ENCODE results near the gene AQP7. TPM values are rescaled to one million over a fixed set of nuclear protein-coding genes. Genes with fewer than 3 reads are reported as not detected.
"Not testable (repeated sequence)": the region's sequence is repeated elsewhere in the genome, so short reads cannot be mapped to it uniquely, and the experiment has no call there.

The AQP7 gene
- total RNA-seq, 1 donor from 2014 or later, result not detected

GRCh38 chr9:33393581-33393980, 8.8 kb downstream of the AQP7 start:
- H3K27me3 ChIP-seq (ENCODE audit: control insufficient read depth, insufficient read depth, low read length), result peaks cover 5% of the 10 kb centered on the region
- TF ChIP-seq, protein P1, sequence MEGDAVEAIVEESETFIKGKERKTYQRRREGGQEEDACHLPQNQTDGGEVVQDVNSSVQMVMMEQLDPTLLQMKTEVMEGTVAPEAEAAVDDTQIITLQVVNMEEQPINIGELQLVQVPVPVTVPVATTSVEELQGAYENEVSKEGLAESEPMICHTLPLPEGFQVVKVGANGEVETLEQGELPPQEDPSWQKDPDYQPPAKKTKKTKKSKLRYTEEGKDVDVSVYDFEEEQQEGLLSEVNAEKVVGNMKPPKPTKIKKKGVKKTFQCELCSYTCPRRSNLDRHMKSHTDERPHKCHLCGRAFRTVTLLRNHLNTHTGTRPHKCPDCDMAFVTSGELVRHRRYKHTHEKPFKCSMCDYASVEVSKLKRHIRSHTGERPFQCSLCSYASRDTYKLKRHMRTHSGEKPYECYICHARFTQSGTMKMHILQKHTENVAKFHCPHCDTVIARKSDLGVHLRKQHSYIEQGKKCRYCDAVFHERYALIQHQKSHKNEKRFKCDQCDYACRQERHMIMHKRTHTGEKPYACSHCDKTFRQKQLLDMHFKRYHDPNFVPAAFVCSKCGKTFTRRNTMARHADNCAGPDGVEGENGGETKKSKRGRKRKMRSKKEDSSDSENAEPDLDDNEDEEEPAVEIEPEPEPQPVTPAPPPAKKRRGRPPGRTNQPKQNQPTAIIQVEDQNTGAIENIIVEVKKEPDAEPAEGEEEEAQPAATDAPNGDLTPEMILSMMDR (IDR thresholded peaks at IDR 0.05; ENCODE audit: insufficient read depth, low read length, severe bottlenecking), result no peak
- DNase-seq (ENCODE audit: low read depth) (no peak), FAIRE-seq (no peak)
- no peak overlapping the region for H3K4me3 ChIP-seq (ENCODE audit: low read depth, low read length)
- H3K36me3 ChIP-seq (ENCODE audit: control insufficient read depth, insufficient read depth, low read length), result no peaks in the 10 kb centered on the region

DNA sequence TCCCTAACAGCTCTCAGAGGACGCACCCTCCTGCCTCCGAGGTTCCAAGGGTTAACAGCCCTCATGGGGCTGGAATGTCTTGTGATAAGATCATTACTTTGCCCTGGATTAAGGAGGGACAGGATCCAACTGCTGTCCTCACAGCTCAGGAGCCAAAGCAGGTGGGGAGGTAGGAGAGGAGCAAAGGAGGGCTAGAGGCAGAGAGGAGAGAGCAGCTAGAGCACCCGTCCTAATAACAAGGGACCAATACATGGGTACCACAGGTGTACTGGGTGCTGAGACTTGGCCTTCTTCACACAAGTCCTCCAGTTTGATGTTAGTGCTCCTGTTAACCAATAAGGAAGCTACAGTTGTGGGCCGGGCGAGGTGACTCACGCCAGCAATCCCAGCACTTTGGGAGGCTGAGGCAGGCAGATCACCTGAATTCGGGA, 9.8 kb downstream of the AQP7 start:
- not testable (repeated sequence) for H3K4me3 ChIP-seq (ENCODE audit: low read depth, low read length); FAIRE-seq

DNA sequence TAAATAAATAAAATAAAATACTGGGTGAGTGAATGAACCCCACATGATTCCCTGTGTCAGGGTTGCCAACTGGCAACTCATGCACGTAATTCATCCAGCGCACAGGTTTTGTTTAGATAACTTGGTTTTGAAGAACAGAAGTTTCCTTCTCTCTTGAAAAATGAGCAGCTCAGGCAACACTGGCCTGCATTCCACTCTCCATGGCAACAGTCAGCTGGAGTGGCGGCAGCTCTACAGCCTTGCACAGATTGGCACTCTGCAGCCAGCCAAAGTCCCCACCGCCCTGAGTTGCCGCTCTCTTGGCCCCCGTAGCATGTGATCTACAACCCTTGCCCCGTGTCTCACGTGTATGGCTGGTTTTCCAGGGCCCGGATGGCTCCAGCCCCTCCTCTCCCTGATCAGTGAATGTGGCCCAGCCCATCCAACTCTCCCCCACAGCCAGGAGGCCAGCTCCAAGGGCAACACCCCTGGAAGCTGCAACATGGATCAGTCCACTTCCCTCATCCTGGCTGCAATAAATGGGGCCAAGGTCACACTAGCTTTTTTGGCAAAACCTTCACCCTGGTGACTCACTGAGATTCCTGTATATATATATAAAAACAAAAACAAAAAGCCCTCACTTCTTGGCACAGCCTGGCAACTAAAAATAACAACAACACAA, 11.1 kb downstream of the AQP7 start:
- FAIRE-seq; H3K4me3 ChIP-seq (ENCODE audit: low read depth, low read length); H3K36me3 ChIP-seq (ENCODE audit: control insufficient read depth, insufficient read depth, low read length); H3K27me3 ChIP-seq (ENCODE audit: control insufficient read depth, insufficient read depth, low read length): not testable (repeated sequence)
- peak; percentile 53 for DNase-seq (ENCODE audit: low read depth)

More for the DNA sequence above, 9.8 kb downstream of the AQP7 start:
- not testable (repeated sequence) for DNase-seq (ENCODE audit: low read depth); H3K27me3 ChIP-seq (ENCODE audit: control insufficient read depth, insufficient read depth, low read length); H3K36me3 ChIP-seq (ENCODE audit: control insufficient read depth, insufficient read depth, low read length)

- H3K4me3 ChIP-seq (ENCODE audit: low read depth, low read length), result no peak overlapping the region
- TF ChIP-seq, protein P1 (IDR thresholded peaks at IDR 0.05; ENCODE audit: insufficient read depth, low read length, severe bottlenecking), result no peak
- H3K27me3 ChIP-seq (ENCODE audit: control insufficient read depth, insufficient read depth, low read length), result no peaks in the 10 kb centered on the region
- FAIRE-seq (no peak), DNase-seq (ENCODE audit: low read depth) (no peak)
- no peaks in the 10 kb centered on the region for H3K36me3 ChIP-seq (ENCODE audit: control insufficient read depth, insufficient read depth, low read length)
Observed at GRCh38 chr9:33388110-33388994, 14.0 kb downstream of the AQP7 start.

- FAIRE-seq; H3K4me3 ChIP-seq (ENCODE audit: low read depth, low read length); H3K36me3 ChIP-seq (ENCODE audit: control insufficient read depth, insufficient read depth, low read length); DNase-seq (ENCODE audit: low read depth); H3K27me3 ChIP-seq (ENCODE audit: control insufficient read depth, insufficient read depth, low read length): not testable (repeated sequence)
Observed at GRCh38 chr9:33386998-33387397, 15.4 kb downstream of the AQP7 start.

DNA sequence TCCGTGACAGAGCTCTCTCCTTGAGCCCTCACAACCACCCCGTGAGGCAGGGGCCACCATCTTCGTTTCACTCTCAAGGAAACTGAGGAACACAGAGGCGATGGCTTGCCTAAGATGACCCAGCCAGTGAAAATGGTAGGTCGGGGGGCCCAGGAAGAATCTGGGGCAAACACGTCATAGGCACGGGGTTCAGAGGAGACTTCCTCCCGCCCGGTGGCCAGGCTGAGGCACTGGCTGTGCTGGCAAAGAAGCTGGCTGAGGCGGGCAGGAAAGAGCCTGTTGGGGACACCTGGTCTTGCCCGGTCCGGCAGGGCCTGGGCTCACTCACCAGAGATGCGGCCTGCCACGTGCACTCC, 15.7 kb downstream of the AQP7 start:
- DNase-seq (ENCODE audit: low read depth); FAIRE-seq; H3K27me3 ChIP-seq (ENCODE audit: control insufficient read depth, insufficient read depth, low read length); H3K4me3 ChIP-seq (ENCODE audit: low read depth, low read length); H3K36me3 ChIP-seq (ENCODE audit: control insufficient read depth, insufficient read depth, low read length): not testable (repeated sequence)

GRCh38 chr9:33385979-33386640, 16.3 kb downstream of the AQP7 start:
- H3K27me3 ChIP-seq (ENCODE audit: control insufficient read depth, insufficient read depth, low read length); H3K36me3 ChIP-seq (ENCODE audit: control insufficient read depth, insufficient read depth, low read length); H3K4me3 ChIP-seq (ENCODE audit: low read depth, low read length); FAIRE-seq; DNase-seq (ENCODE audit: low read depth): not testable (repeated sequence)

DNA sequence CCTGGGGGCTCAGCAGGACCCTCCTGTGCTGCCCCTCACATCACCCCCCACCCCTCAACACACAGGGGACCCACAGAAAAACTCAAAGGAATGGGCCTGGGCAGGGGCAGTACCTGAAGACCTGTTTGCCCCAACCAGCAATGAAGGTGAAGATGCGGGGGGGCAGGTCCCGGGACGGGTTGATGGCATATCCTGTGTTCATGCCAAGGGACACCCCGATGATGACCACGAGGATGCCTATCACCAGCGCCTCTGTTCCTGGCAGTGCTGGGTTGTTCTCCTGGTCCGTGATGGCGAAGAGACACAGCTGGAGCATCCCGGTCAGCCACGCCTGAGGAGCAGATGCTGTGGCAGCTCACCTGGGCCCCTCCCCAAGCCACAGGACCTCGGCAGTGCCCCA, 16.8 kb downstream of the AQP7 start:
- DNase-seq (ENCODE audit: low read depth); H3K36me3 ChIP-seq (ENCODE audit: control insufficient read depth, insufficient read depth, low read length); H3K4me3 ChIP-seq (ENCODE audit: low read depth, low read length); FAIRE-seq; H3K27me3 ChIP-seq (ENCODE audit: control insufficient read depth, insufficient read depth, low read length): not testable (repeated sequence)

DNA sequence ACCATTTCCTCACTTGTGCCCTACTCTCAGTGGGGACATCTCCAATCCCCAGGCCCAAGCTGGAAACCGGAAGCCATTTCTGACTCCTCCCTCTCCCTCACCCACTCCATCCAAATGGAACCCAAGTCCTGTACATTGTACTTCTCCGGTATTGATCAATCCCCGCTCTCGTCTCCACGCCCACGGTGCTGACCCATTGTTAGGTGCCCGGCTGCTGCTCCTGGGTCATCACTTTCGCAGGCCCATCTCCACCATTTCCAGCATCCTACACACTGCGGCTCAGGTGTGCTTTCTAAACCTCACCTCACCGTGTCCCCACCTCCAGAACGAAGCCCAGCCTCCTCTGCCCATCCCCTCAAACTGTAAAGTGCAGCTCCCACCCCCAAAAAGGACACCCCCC, 19.0 kb downstream of the AQP7 start:
- not testable (repeated sequence) for H3K36me3 ChIP-seq (ENCODE audit: control insufficient read depth, insufficient read depth, low read length); FAIRE-seq; DNase-seq (ENCODE audit: low read depth)

DNA sequence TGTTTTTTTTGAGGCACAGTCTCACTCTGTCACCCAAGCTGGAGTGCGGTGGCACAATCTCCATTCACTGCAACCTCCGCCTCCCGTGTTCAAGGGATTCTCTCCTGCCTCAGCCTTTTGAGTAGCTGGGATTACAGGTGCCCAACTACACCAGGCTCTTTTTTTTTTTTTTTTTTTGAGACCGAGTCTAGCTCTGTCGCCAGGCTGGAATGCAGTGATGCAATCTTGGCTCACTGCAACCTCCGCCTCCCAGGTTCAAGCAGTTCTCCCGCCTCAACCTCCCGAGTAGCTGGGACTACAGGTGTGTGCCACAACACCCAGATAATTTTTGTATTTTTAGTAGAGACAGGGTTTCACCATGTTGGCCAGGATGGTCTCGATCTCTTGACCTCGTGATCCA, 20.0 kb downstream of the AQP7 start:
- H3K4me3 ChIP-seq (ENCODE audit: low read depth, low read length); DNase-seq (ENCODE audit: low read depth); H3K36me3 ChIP-seq (ENCODE audit: control insufficient read depth, insufficient read depth, low read length); H3K27me3 ChIP-seq (ENCODE audit: control insufficient read depth, insufficient read depth, low read length); FAIRE-seq: not testable (repeated sequence)

More for the DNA sequence above, 19.0 kb downstream of the AQP7 start:
- H3K4me3 ChIP-seq (ENCODE audit: low read depth, low read length); H3K27me3 ChIP-seq (ENCODE audit: control insufficient read depth, insufficient read depth, low read length): not testable (repeated sequence)
